CD14-positive monocyte (primary cell): ENCODE data around the gene KLK3. TPM values are rescaled to one million over a fixed set of nuclear protein-coding genes. Genes with fewer than 3 reads are reported as not detected.

Source experiments
- DNase-seq, 3 donors: peaks; one replicate each; pipeline ENCODE4 v3.0.0-alpha.2; 2011 to 2022
- H2AFZ ChIP-seq: 2 replicates; pipeline ENCODE4 v1.6.0; 2012; ENCODE audit warnings: mild to moderate bottlenecking, low read depth, low read length, inconsistent platforms; ENCODE audit not compliant: insufficient read depth, poor library complexity, severe bottlenecking
- H3K27ac ChIP-seq, 2 donors: 1 replicate in 1 of 2; 2 replicates in 1 of 2; pipeline ENCODE4 v1.5.1; 2012 to 2013; ENCODE audit warnings: low read length in 2 of 2, control low read depth in 1 of 2, inconsistent platforms in 1 of 2, low read depth in 1 of 2, mild to moderate bottlenecking in 1 of 2
- H3K27me3 ChIP-seq, 2 donors: one replicate each; pipeline versions ENCODE4 v1.6.0 to v1.6.1; 2011 to 2013; ENCODE audit warnings: low read length in 2 of 2; ENCODE audit not compliant: control insufficient read depth in 2 of 2, insufficient read depth in 2 of 2
- H3K36me3 ChIP-seq, 2 donors: replicated peaks in 1 of 2; 1 replicate in 1 of 2; 2 replicates in 1 of 2; pipeline versions ENCODE4 v1.5.1 to v1.6.1; 2012 to 2013; ENCODE audit warnings: low read length in 2 of 2, control low read depth in 1 of 2, inconsistent platforms in 1 of 2, mild to moderate bottlenecking in 1 of 2; ENCODE audit not compliant: insufficient read depth in 2 of 2, control insufficient read depth in 1 of 2
- H3K4me1 ChIP-seq, 2 donors: 1 replicate in 1 of 2; 2 replicates in 1 of 2; pipeline versions ENCODE4 v1.5.1 to v1.6.1; 2012 to 2013; ENCODE audit warnings: low read length in 2 of 2, control low read depth in 1 of 2, inconsistent platforms in 1 of 2, mild to moderate bottlenecking in 1 of 2, moderate library complexity in 1 of 2; ENCODE audit not compliant: insufficient read depth in 2 of 2, control insufficient read depth in 1 of 2
- H3K4me2 ChIP-seq: replicated peaks from 2 replicates; pipeline ENCODE3; 2012; ENCODE audit warnings: low read length, moderate library complexity, mild to moderate bottlenecking; ENCODE audit not compliant: poor library complexity, severe bottlenecking; ENCODE audit errors: extremely low read depth
- H3K4me3 ChIP-seq, 3 experiments: fragments of 200-600 bp in 1 of 3; sonication (generic) in 1 of 3; replicated peaks in 1 of 3; 1 replicate in 2 of 3; 2 replicates in 1 of 3; pipeline ENCODE4 v1.5.1; 2011 to 2013; ENCODE audit warnings: low read length in 3 of 3, mild to moderate bottlenecking in 3 of 3, control low read depth in 2 of 3, low read depth in 2 of 3, inconsistent platforms in 1 of 3, moderate library complexity in 1 of 3
- H3K79me2 ChIP-seq: 2 replicates; pipeline ENCODE4 v1.6.0; 2012; ENCODE audit warnings: mild to moderate bottlenecking, control low read depth, inconsistent platforms, low read length, moderate library complexity; ENCODE audit not compliant: insufficient read depth
- H3K9ac ChIP-seq: 2 replicates; pipeline ENCODE4 v1.6.0; 2017; ENCODE audit warnings: low read length, mild to moderate bottlenecking; ENCODE audit not compliant: insufficient read depth, poor library complexity, severe bottlenecking
- H3K9me3 ChIP-seq, 2 donors: replicated peaks in 1 of 2; 1 replicate in 1 of 2; 2 replicates in 1 of 2; pipeline versions ENCODE4 v1.5.1 to v1.6.1; 2012 to 2013; ENCODE audit warnings: low read length in 2 of 2, control low read depth in 1 of 2; ENCODE audit not compliant: control insufficient read depth in 1 of 2, insufficient read depth in 1 of 2
- H4K20me1 ChIP-seq: 2 replicates; pipeline ENCODE4 v1.6.0; 2012; ENCODE audit warnings: mild to moderate bottlenecking, low read length, control low read depth, moderate library complexity; ENCODE audit not compliant: insufficient read depth
- H3K27ac Mint-ChIP-seq, 7 donors: one replicate each; pipeline ENCODE4 v1.8.0; 2020; ENCODE audit warnings: mild to moderate bottlenecking in 7 of 7, mixed read lengths in 7 of 7, moderate library complexity in 6 of 7, inconsistent platforms in 2 of 7
- H3K27me3 Mint-ChIP-seq, 3 donors: one replicate each; pipeline ENCODE4 v1.8.0; 2021 to 2022; ENCODE audit warnings: low read depth in 3 of 3, mild to moderate bottlenecking in 3 of 3, mixed read lengths in 3 of 3, moderate library complexity in 3 of 3, inconsistent platforms in 1 of 3
- H3K36me3 Mint-ChIP-seq, 2 donors: one replicate each; pipeline ENCODE4 v1.8.0; 2020; ENCODE audit warnings: mixed read lengths in 2 of 2, inconsistent platforms in 1 of 2, mild to moderate bottlenecking in 1 of 2
- H3K4me1 Mint-ChIP-seq: one replicate; pipeline ENCODE4 v1.8.0; 2020; ENCODE audit warnings: mild to moderate bottlenecking, mixed read lengths
- H3K4me3 Mint-ChIP-seq, 2 donors: one replicate each; pipeline ENCODE4 v1.8.0; 2020; ENCODE audit warnings: mild to moderate bottlenecking in 2 of 2, mixed read lengths in 2 of 2, moderate library complexity in 1 of 2
- H3K9me3 Mint-ChIP-seq, 7 donors: one replicate each; pipeline ENCODE4 v1.8.0; 2020 to 2022; ENCODE audit warnings: mixed read lengths in 7 of 7, mild to moderate bottlenecking in 6 of 7, moderate library complexity in 6 of 7, inconsistent platforms in 2 of 7
- CTCF ChIP-seq: fragments of 200-600 bp; IDR thresholded peaks from one replicate; pipeline ENCODE4 v1.8.0; 2022; ENCODE audit warnings: antibody characterized with exemption, mild to moderate bottlenecking
- WGBS: methylation state at CpG from one replicate; pipeline ENCODE4 v1.1.5; 2013; ENCODE audit warnings: missing lambda C conversion rate; ENCODE audit not compliant: insufficient coverage; 5-methylcytosine and 5-hydroxymethylcytosine counted together
- intact Hi-C, 2 donors: fragments of 100-400 bp; cut with micrococcal nuclease; formaldehyde crosslinking; loops; one replicate each; pipeline versions ENCODE4 v1.15.0 to v1.15.1; 2023
- polyA plus RNA-seq, 3 donors: library from polyadenylated mRNA; depleted of rRNA in 1 of 3; unstranded in 2 of 3; stranded (reverse) in 1 of 3; fragments of 300-500 nt in 2 of 3; fragments of >200 nt in 1 of 3; fragmentation: Illumina TruSeq in 2 of 3; gene quantifications; 1 replicate in 2 of 3; 2 replicates in 1 of 3; pipeline ENCODE4 v1.2.3, GENCODE V29; 2012 to 2021

Gene KLK3
- polyA plus RNA-seq, 3 donors: not detected

GRCh38 chr19:50830266-50831025 lies 24.3 kb upstream of the KLK3 start:
- H3K4me3 Mint-ChIP-seq: no peak overlapping the region
- no peak for TF ChIP-seq CTCF
- WGBS: 63% methylated on average over 10 of the region's 17 CpGs

GRCh38 chr19:50831026-50831396 lies 23.7 kb upstream of the KLK3 start:
- no peak overlapping the region for H3K4me3 Mint-ChIP-seq
- H3K9ac ChIP-seq: no peak overlapping the region
- H3K4me2 ChIP-seq: no peak overlapping the region
- peaks cover 33 to 54% (median 37%) of the 10 kb centered on the region in 3 donors for H3K27me3 Mint-ChIP-seq
- intact Hi-C loops: no loop called here
- H3K27me3 ChIP-seq: peaks cover 9 to 21% of the 10 kb centered on the region in 2 donors
- peaks cover 0 to 7% (median 2%) of the 10 kb centered on the region in 7 donors for H3K9me3 Mint-ChIP-seq
- no peaks in the 10 kb centered on the region for H3K36me3 Mint-ChIP-seq
- no peaks in the 10 kb centered on the region for H3K9me3 ChIP-seq
- no peak for DNase-seq
- H3K4me1 ChIP-seq: peaks cover 6 to 8% of the 10 kb centered on the region in 2 donors
- H3K27ac ChIP-seq: no peak overlapping the region
- no peak overlapping the region for H3K27ac Mint-ChIP-seq
- peaks cover 7% of the 10 kb centered on the region for H3K4me1 Mint-ChIP-seq
- H3K36me3 ChIP-seq: no peaks in the 10 kb centered on the region
- H4K20me1 ChIP-seq: no peaks in the 10 kb centered on the region
- no peak for TF ChIP-seq CTCF
- H3K79me2 ChIP-seq: no peaks in the 10 kb centered on the region
- H3K4me3 ChIP-seq: no peak overlapping the region
- 74% methylated on average over 7 of the region's 7 CpGs for WGBS
- H2AFZ ChIP-seq: no peak overlapping the region

More at GRCh38 chr19:50830266-50831025, 24.3 kb upstream of the KLK3 start:
- Histone ChIP-seq H3K4me1 (peaks cover 2% of the 10 kb centered on the region in 2 donors), H3K9me3 (no peaks in the 10 kb centered on the region), H3K27ac (no peak overlapping the region), H3K27me3 (peaks cover 9 to 16% of the 10 kb centered on the region in 2 donors), H3K36me3 (no peaks in the 10 kb centered on the region), H3K4me2 (no peak overlapping the region), H4K20me1 (no peaks in the 10 kb centered on the region), H3K9ac (no peak overlapping the region), H3K4me3 (no peak overlapping the region), H2AFZ (no peak overlapping the region), H3K79me2 (no peaks in the 10 kb centered on the region)
- H3K27me3 Mint-ChIP-seq: peaks cover 28 to 48% (median 34%) of the 10 kb centered on the region in 3 donors
- no peak for DNase-seq
- peaks cover 0 to 7% (median 2%) of the 10 kb centered on the region in 7 donors for H3K9me3 Mint-ChIP-seq
- no peaks in the 10 kb centered on the region for H3K36me3 Mint-ChIP-seq
- H3K27ac Mint-ChIP-seq: no peak overlapping the region
- peaks cover 3% of the 10 kb centered on the region for H3K4me1 Mint-ChIP-seq
- intact Hi-C loops: no loop called here
